NCI-H1092 (cell line): ENCODE results near the gene TMEM120B.
"Not testable (repeated sequence)": the region's sequence is repeated elsewhere in the genome, so short reads cannot be mapped to it uniquely, and the experiment has no call there.

ENCODE experiments used
- DNase-seq: peaks from one replicate; lab custom pipeline; 2025; lab: John Stamatoyannopoulos, UW

TMEM120B gene

GRCh38 chr12:121709478-121709961, 3.0 kb upstream of the TMEM120B start:
- DNase-seq, result no peak

- DNase-seq, result no peak
Observed at GRCh38 chr12:121711361-121712189, 977 bp upstream of the TMEM120B start.

GRCh38 chr12:121712190-121712460, 427 bp upstream of the TMEM120B start:
- DNase-seq, result no peak

GRCh38 chr12:121713257-121713777, 765 bp downstream of the TMEM120B start:
- DNase-seq, result no peak

GRCh38 chr12:121713793-121714192, 1.2 kb downstream of the TMEM120B start:
- no peak for DNase-seq

- not testable (repeated sequence) for DNase-seq
Observed at GRCh38 chr12:121715055-121715454, 2.5 kb downstream of the TMEM120B start.

GRCh38 chr12:121715862-121716435, 3.4 kb downstream of the TMEM120B start:
- no peak for DNase-seq

- no peak for DNase-seq
Observed at GRCh38 chr12:121717041-121717699, 4.6 kb downstream of the TMEM120B start.

- DNase-seq, result no peak
Observed at GRCh38 chr12:121718653-121719239, 6.2 kb downstream of the TMEM120B start.

- no peak for DNase-seq
Observed at GRCh38 chr12:121719926-121720414, 7.4 kb downstream of the TMEM120B start.

GRCh38 chr12:121720762-121721161, 8.2 kb downstream of the TMEM120B start:
- no peak for DNase-seq

- DNase-seq, result no peak
Observed at GRCh38 chr12:121722511-121722910, 10.0 kb downstream of the TMEM120B start.

GRCh38 chr12:121723200-121723599, 10.6 kb downstream of the TMEM120B start:
- no peak for DNase-seq

GRCh38 chr12:121724925-121725324, 12.4 kb downstream of the TMEM120B start:
- DNase-seq, result no peak

GRCh38 chr12:121725423-121725822, 12.9 kb downstream of the TMEM120B start:
- no peak for DNase-seq

- DNase-seq, result no peak
Observed at GRCh38 chr12:121729021-121729420, 16.5 kb downstream of the TMEM120B start.

GRCh38 chr12:121731473-121731872, 18.9 kb downstream of the TMEM120B start:
- no peak for DNase-seq

GRCh38 chr12:121733849-121734248, 21.3 kb downstream of the TMEM120B start:
- no peak for DNase-seq

- no peak for DNase-seq
Observed at GRCh38 chr12:121738340-121738858, 25.8 kb downstream of the TMEM120B start.

- no peak for DNase-seq
Observed at GRCh38 chr12:121740847-121741246, 28.3 kb downstream of the TMEM120B start.

- DNase-seq, result no peak
Observed at GRCh38 chr12:121741743-121742142, 29.2 kb downstream of the TMEM120B start.

GRCh38 chr12:121745545-121745944, 33.0 kb downstream of the TMEM120B start:
- not testable (repeated sequence) for DNase-seq
